Left ventricle myocardium inferior (tissue), 1 donor: ENCODE results near the gene PKIB. TPM values are rescaled to one million over a fixed set of nuclear protein-coding genes. Genes with fewer than 3 reads are reported as not detected.

Experiments
- DNase-seq: peaks from one replicate; pipeline ENCODE4 v3.0.0-alpha.2; 2020
- H3K27ac ChIP-seq: fragments of 200-600 bp; replicated peaks from 2 replicates; pipeline ENCODE4 v1.8.0; 2021
- H3K27me3 ChIP-seq: fragments of 200-600 bp; 2 replicates; pipeline ENCODE4 v1.8.0; 2021; ENCODE audit warnings: low read depth
- H3K36me3 ChIP-seq: fragments of 200-600 bp; 2 replicates; pipeline ENCODE4 v1.8.0; 2021
- H3K4me1 ChIP-seq: fragments of 200-600 bp; 2 replicates; pipeline ENCODE4 v1.8.0; 2021
- H3K4me3 ChIP-seq: fragments of 200-600 bp; 2 replicates; pipeline ENCODE4 v1.8.0; 2021; ENCODE audit warnings: mild to moderate bottlenecking, moderate library complexity
- H3K9me3 ChIP-seq: fragments of 200-600 bp; replicated peaks from 2 replicates; pipeline ENCODE4 v1.8.0; 2021
- intact Hi-C: fragments of 100-400 bp; cut with micrococcal nuclease; formaldehyde crosslinking; loops from one replicate; pipeline ENCODE4 v1.11.0; 2022
- total RNA-seq: library from RNA; stranded (reverse); fragmentation: NEBNext Ultra II Directional; extraction: Animal tissue kit (Norgen Biotek cat#: 25700); gene quantifications from one replicate; pipeline ENCODE4 v1.2.1, GENCODE V29; 2021
- TF ChIP-seq, protein P1 (sequence below): fragments of 200-600 bp; IDR thresholded peaks from 2 replicates; pipeline ENCODE4 v1.8.0; 2021; ENCODE audit warnings: antibody characterized with exemption, mild to moderate bottlenecking, borderline replicate concordance
- donor health status: DM: no; HTN: yes; CAD: no; lungs with severe emphysema.

Gene PKIB
- total RNA-seq, 1 donor from 2014 or later = 0.30 TPM

DNA sequence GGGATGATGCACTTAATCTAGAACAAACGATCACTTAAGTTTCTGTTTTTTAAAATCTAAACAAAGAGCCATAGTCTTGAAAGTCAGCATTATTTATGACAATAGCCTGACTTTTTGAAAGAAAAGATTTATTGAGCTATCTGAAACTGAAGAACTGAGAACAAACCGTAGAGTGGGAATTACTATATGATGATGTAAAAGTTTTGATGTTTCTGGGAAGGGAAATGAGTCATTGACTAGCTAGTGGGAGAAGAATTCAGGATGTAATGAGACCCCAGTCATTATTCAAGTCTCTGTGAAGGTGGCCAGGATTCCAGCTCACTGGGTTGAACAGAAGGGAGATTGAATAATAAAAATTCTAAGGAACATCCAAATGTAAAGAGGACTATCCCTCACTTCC, 85.9 kb downstream of the PKIB start:
- intact Hi-C loops = no loop called here
- Histone ChIP-seq H3K9me3 (no peaks in the 10 kb centered on the region), H3K36me3 (no peaks in the 10 kb centered on the region), H3K4me1 (no peaks in the 10 kb centered on the region), H3K27me3 (no peaks in the 10 kb centered on the region), H3K27ac (no peak overlapping the region), H3K4me3 (no peak overlapping the region)
- TF ChIP-seq, protein P1, sequence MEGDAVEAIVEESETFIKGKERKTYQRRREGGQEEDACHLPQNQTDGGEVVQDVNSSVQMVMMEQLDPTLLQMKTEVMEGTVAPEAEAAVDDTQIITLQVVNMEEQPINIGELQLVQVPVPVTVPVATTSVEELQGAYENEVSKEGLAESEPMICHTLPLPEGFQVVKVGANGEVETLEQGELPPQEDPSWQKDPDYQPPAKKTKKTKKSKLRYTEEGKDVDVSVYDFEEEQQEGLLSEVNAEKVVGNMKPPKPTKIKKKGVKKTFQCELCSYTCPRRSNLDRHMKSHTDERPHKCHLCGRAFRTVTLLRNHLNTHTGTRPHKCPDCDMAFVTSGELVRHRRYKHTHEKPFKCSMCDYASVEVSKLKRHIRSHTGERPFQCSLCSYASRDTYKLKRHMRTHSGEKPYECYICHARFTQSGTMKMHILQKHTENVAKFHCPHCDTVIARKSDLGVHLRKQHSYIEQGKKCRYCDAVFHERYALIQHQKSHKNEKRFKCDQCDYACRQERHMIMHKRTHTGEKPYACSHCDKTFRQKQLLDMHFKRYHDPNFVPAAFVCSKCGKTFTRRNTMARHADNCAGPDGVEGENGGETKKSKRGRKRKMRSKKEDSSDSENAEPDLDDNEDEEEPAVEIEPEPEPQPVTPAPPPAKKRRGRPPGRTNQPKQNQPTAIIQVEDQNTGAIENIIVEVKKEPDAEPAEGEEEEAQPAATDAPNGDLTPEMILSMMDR = no peak
- DNase-seq = no peak

DNA sequence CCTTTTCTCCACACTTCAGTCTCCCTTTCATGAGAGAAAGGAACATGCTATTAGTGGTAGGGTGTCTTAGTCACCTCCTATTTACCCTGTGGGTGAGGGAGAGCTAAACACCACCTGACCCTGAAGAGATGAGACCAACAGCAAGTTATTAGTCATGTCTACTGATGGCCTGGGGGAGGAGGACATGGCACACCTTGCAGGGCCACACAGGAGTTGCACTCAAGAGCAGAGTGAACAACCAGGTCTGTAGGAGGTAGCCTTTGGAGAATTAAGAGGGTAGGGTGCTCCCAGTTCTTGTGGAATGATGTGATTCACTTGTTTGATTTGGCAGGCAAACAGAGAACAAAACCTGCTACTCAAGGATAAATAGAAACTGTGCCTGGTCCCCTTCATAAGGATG, 86.6 kb downstream of the PKIB start:
- intact Hi-C loops = no loop called here
- H3K9me3 ChIP-seq = no peaks in the 10 kb centered on the region
- DNase-seq = no peak
- no peaks in the 10 kb centered on the region for H3K27me3 ChIP-seq
- no peaks in the 10 kb centered on the region for H3K36me3 ChIP-seq
- TF ChIP-seq, protein P1 = no peak
- H3K4me1 ChIP-seq = no peaks in the 10 kb centered on the region
- H3K27ac ChIP-seq = no peak overlapping the region
- no peak overlapping the region for H3K4me3 ChIP-seq

DNA sequence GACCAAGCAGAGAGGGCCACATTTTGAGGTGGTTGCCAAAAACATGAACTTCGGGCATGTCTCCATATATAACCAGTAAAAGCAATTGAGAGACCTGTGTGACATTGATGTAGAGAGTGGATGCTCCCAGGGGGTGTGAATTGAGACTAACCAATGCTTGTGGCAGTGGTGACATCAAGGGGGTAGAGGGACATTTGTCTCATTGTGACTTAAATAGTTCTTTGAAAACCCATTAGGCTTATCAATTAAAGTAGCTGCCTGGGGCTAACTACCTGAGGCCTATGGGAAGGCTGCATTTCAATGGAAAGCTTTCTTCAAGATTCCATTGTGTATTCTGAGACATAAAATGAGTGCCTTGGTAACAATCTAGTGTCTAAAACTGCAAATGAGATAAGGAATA, 87.3 kb downstream of the PKIB start:
- Histone ChIP-seq H3K4me3 (no peak overlapping the region), H3K4me1 (no peaks in the 10 kb centered on the region), H3K27me3 (no peaks in the 10 kb centered on the region), H3K27ac (no peak overlapping the region), H3K9me3 (no peaks in the 10 kb centered on the region), H3K36me3 (no peaks in the 10 kb centered on the region)
- intact Hi-C loops = no loop called here
- DNase-seq = no peak
- TF ChIP-seq, protein P1 = no peak

DNA sequence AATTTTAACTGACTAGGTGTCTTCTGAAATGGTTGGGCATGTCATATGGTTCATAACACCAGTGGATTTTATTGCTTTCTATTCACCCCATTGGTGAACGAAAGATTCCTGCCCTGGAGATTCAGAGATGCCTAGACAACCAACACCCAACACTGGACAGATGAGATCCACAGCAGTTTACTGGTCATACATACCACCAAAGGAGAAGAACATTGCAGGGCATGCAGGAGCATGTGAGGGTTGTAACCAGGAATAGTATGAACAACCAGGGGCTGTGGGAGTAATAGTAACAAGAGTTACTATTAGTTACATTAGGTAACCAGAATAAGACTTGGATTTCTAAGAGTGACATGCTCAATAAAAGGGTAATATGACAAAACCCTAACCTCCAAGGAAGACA, 91.5 kb downstream of the PKIB start:
- Histone ChIP-seq H3K9me3 (no peaks in the 10 kb centered on the region), H3K4me1 (no peaks in the 10 kb centered on the region), H3K27ac (no peak overlapping the region), H3K27me3 (no peaks in the 10 kb centered on the region), H3K36me3 (no peaks in the 10 kb centered on the region), H3K4me3 (no peak overlapping the region)
- intact Hi-C loops = no loop called here
- TF ChIP-seq, protein P1 = no peak
- no peak for DNase-seq

DNA sequence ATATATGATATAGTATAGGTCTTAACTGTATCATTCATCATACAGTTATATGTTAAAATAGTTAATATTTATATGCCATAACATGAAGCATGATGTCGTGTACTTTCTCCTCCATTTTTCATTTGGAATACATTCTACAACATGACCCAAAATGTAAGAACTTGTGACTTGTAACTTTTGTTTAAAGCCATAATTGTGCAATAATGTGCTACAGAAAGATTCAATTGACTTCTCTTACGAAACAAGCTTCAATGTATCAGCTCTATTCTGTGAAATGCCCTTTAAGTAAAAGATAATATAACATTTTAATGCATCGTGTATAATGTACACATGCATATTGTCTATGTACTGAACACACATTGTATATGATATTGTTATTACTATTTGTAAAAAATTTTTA, 92.6 kb downstream of the PKIB start:
- no peaks in the 10 kb centered on the region for H3K27me3 ChIP-seq
- H3K27ac ChIP-seq = no peak overlapping the region
- intact Hi-C loops = no loop called here
- no peak for DNase-seq
- no peaks in the 10 kb centered on the region for H3K4me1 ChIP-seq
- H3K36me3 ChIP-seq = no peaks in the 10 kb centered on the region
- no peak overlapping the region for H3K4me3 ChIP-seq
- TF ChIP-seq, protein P1 = no peak
- no peaks in the 10 kb centered on the region for H3K9me3 ChIP-seq

DNA sequence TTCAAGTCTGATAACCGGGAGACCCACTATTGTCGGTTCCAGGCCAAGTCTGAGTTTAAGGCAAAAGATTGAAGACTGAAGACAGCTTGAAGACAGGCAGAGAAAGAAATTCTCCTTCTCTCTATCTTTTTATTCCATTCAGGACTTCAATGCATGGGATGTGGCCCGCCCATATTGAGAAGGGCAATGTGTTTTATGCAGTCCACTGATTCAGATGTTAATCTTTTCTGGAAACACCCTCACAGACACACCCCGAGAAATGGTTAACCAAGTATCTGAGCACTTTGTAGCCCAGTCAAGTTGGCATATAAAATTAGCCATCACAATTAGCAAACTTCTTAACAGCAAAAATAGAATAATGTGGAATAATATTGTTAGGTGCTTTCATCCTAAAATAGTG, 93.9 kb downstream of the PKIB start:
- no peak overlapping the region for H3K4me3 ChIP-seq
- H3K9me3 ChIP-seq = no peaks in the 10 kb centered on the region
- no peaks in the 10 kb centered on the region for H3K4me1 ChIP-seq
- H3K27ac ChIP-seq = no peak overlapping the region
- no peaks in the 10 kb centered on the region for H3K27me3 ChIP-seq
- TF ChIP-seq, protein P1 = no peak
- intact Hi-C loops = no loop called here
- no peaks in the 10 kb centered on the region for H3K36me3 ChIP-seq
- DNase-seq = no peak
